Dedifferentiated amniotic fluid mesenchymal stem cell (primary cell): ENCODE measurements around the gene EFCAB6.

Source experiments
- DNase-seq: peaks from one replicate; pipeline ENCODE4 v3.0.0-alpha.2; 2016; ENCODE audit errors: extremely low spot score

Gene EFCAB6

GRCh38 chr22:43481568-43482317 is 330.4 kb downstream of the EFCAB6 start:
- no peak for DNase-seq

- DNase-seq: no peak
These were observed 332.1 kb downstream of the EFCAB6 start for GRCh38 chr22:43479962-43480361.

DNA sequence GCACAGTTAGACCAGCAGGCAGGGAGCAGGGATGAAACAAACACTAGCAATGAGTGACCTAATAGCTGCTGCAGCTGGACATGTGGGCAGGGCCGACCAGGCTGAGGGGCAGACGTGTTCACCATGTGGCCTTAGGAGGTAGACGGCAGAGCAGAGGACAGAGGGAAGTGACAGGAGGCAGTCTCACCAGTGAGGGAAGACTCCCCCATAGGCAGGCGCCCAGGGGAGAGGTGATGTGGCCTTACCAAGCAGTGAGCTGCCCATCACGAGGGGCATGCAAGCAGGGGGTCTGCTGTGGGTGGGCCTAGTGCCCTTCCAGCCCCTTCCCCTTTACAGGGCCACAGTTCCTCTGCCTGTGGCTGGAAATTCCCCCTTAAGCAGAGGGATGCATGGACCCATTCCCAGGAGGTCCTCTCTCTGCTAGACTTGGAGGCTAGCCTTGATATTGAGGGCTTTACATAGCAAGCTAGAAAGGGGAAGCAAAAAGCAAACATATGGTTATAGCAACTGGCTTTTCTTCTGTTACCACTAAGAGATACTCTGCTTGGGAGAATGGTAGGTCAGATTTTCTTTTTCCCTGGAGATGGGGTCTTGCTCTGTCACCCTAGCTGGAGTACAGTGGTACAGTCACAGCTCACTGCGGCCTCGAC is 332.7 kb downstream of the EFCAB6 start:
- DNase-seq: no peak
